ENCODE data around the gene TAF7L. TPM values are rescaled to one million over a fixed set of nuclear protein-coding genes. Genes with fewer than 3 reads are reported as not detected.

TAF7L gene, protein sequence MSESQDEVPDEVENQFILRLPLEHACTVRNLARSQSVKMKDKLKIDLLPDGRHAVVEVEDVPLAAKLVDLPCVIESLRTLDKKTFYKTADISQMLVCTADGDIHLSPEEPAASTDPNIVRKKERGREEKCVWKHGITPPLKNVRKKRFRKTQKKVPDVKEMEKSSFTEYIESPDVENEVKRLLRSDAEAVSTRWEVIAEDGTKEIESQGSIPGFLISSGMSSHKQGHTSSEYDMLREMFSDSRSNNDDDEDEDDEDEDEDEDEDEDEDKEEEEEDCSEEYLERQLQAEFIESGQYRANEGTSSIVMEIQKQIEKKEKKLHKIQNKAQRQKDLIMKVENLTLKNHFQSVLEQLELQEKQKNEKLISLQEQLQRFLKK
- total RNA-seq (under 1 TPM in 1 of 2 donors, not detected in 1; 0.33 TPM), polyA plus RNA-seq (under 1 TPM; 0.03 to 0.40 TPM)

DNA sequence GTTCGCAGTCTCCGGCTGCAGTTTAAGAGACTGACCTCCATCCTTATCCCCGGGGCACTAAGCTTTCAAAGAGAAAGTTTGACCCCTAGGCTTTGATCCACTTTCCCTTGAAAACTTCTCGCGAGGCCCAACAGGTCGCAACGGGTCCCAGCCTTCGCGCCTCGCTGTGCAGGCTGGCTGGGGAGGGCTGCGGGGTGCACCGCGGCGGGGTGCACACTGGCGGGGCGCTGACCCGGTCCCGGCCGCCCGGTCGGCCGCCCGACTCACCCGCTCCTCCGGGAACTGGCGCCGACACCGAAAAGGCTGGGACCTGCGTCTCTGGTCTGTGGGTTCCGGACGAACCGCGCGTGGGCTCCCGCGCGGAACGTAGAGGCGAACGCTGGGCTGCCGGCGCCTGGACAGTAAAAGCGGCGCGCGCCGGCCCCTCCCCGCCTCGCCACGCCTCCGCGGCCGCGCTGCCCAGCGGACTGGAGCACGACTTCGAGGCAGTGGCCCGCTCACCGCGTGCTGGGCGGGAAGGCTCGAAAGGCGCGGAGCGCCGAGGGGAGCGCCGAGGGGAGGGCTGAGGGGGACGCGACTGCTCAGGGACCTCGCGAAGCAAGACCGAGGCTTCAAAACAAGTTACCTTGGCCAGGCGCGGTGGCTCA is at the start of gene TAF7L:
Gene TAF7L (minus strand): TSS at position 378 of the 647 bp plus-strand sequence. CDS start 3,791 bp downstream, outside the sequence.
- TF ChIP-seq, protein P1, sequence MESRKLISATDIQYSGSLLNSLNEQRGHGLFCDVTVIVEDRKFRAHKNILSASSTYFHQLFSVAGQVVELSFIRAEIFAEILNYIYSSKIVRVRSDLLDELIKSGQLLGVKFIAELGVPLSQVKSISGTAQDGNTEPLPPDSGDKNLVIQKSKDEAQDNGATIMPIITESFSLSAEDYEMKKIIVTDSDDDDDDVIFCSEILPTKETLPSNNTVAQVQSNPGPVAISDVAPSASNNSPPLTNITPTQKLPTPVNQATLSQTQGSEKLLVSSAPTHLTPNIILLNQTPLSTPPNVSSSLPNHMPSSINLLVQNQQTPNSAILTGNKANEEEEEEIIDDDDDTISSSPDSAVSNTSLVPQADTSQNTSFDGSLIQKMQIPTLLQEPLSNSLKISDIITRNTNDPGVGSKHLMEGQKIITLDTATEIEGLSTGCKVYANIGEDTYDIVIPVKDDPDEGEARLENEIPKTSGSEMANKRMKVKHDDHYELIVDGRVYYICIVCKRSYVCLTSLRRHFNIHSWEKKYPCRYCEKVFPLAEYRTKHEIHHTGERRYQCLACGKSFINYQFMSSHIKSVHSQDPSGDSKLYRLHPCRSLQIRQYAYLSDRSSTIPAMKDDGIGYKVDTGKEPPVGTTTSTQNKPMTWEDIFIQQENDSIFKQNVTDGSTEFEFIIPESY (IDR thresholded peaks at IDR 0.05), result no peak
- TF ChIP-seq HNF4G (IDR thresholded peaks at IDR 0.05) (no peak), EGR1 (IDR thresholded peaks at IDR 0.05; ENCODE audit: low read depth in 2 of 2) (no peak), YY1 (IDR thresholded peaks at IDR 0.05) (no peak), JUND (IDR thresholded peaks at IDR 0.05) (no peak), RAD21 (IDR thresholded peaks at IDR 0.05) (no peak), SP1 (IDR thresholded peaks at IDR 0.05) (no peak)
- TF ChIP-seq, protein P2, sequence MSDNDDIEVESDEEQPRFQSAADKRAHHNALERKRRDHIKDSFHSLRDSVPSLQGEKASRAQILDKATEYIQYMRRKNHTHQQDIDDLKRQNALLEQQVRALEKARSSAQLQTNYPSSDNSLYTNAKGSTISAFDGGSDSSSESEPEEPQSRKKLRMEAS (IDR thresholded peaks at IDR 0.05), result no peak
- Histone ChIP-seq H3K4me3 (ENCODE audit: low read depth in 1 of 3, low read length in 3 of 3) (no peak within 1 kb of the TSS), H3K4me1 (ENCODE audit: control insufficient read depth in 4 of 4, insufficient read depth in 4 of 4, low read length in 3 of 4) (no peaks in the 10 kb centered on the region), H3K9ac (ENCODE audit: low read depth in 1 of 2, low read length in 2 of 2) (no peak within 1 kb of the TSS), H3K36me3 (ENCODE audit: control insufficient read depth in 4 of 4, insufficient read depth in 3 of 4, low read depth in 1 of 4, low read length in 3 of 4) (no peaks in the 10 kb centered on the region), H3K27ac (ENCODE audit: low read depth in 1 of 2, low read length in 2 of 2) (no peak within 1 kb of the TSS), H3K9me3 (ENCODE audit: control insufficient read depth in 4 of 4, low read length in 3 of 4) (no peaks in the 10 kb centered on the region), H3K27me3 (ENCODE audit: control insufficient read depth in 4 of 4, insufficient read depth in 4 of 4, low read length in 3 of 4) (no peaks in the 10 kb centered on the region)
- WGBS, result 23% methylated on average over 75 of the region's 75 CpGs
- no peak for DNase-seq (ENCODE audit: low spot score)

DNA sequence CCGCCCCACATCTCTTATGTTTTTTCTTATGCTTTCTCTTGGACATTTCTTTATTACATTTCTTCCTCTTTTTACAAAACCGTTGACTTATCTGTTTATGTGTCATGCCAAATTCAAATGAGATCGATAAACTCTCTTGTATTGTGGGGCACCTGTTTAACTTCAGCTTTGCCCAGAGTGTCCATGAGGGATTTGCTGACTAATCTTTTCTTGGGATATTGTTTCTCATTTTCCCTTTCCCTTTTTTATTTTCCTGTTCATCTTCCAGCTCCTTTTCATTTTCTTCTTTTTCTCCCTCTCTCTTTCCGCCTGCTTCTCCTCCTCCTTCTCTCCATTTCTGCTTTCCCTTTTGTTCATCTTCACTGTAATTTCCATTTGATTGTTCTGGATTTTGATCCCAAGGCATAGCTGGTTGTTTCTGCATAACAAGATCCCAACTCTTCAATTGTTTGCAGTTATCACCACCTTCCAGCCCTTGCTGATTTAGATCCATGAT is 46.7 kb upstream of the TAF7L start:
- Histone ChIP-seq H3K27me3 (ENCODE audit: control insufficient read depth in 4 of 4, insufficient read depth in 4 of 4, low read length in 3 of 4) (no peaks in the 10 kb centered on the region), H3K4me1 (ENCODE audit: control insufficient read depth in 4 of 4, insufficient read depth in 4 of 4, low read length in 3 of 4) (no peaks in the 10 kb centered on the region), H3K36me3 (ENCODE audit: control insufficient read depth in 4 of 4, insufficient read depth in 3 of 4, low read depth in 1 of 4, low read length in 3 of 4) (no peaks in the 10 kb centered on the region), H3K9me3 (ENCODE audit: control insufficient read depth in 4 of 4, low read length in 3 of 4) (no peaks in the 10 kb centered on the region), H3K27ac (ENCODE audit: low read depth in 1 of 2, low read length in 2 of 2) (no peak overlapping the region), H3K9ac (ENCODE audit: low read depth in 1 of 2, low read length in 2 of 2) (no peak overlapping the region), H3K4me3 (ENCODE audit: low read depth in 1 of 3, low read length in 3 of 3) (no peak overlapping the region)
- TF ChIP-seq RXRA (IDR thresholded peaks at IDR 0.05) (no peak), HNF4A (conservative IDR thresholded peaks at IDR 0.05) (no peak), FOXA2 (IDR thresholded peaks at IDR 0.05) (no peak), RAD21 (IDR thresholded peaks at IDR 0.05) (no peak), TAF1 (conservative IDR thresholded peaks at IDR 0.05) (no peak), YY1 (IDR thresholded peaks at IDR 0.05) (no peak), FOXA1 (IDR thresholded peaks at IDR 0.05) (no peak), NR2F2 (IDR thresholded peaks at IDR 0.05) (no peak), SP1 (IDR thresholded peaks at IDR 0.05) (no peak), HNF4G (IDR thresholded peaks at IDR 0.05) (no peak), JUND (IDR thresholded peaks at IDR 0.05) (no peak), EGR1 (IDR thresholded peaks at IDR 0.05; ENCODE audit: low read depth in 2 of 2) (no peak), GABPA (IDR thresholded peaks at IDR 0.05 in 1 of 2, conservative IDR thresholded peaks at IDR 0.05 in 1 of 2) (no peak)
- TF ChIP-seq, protein P3, sequence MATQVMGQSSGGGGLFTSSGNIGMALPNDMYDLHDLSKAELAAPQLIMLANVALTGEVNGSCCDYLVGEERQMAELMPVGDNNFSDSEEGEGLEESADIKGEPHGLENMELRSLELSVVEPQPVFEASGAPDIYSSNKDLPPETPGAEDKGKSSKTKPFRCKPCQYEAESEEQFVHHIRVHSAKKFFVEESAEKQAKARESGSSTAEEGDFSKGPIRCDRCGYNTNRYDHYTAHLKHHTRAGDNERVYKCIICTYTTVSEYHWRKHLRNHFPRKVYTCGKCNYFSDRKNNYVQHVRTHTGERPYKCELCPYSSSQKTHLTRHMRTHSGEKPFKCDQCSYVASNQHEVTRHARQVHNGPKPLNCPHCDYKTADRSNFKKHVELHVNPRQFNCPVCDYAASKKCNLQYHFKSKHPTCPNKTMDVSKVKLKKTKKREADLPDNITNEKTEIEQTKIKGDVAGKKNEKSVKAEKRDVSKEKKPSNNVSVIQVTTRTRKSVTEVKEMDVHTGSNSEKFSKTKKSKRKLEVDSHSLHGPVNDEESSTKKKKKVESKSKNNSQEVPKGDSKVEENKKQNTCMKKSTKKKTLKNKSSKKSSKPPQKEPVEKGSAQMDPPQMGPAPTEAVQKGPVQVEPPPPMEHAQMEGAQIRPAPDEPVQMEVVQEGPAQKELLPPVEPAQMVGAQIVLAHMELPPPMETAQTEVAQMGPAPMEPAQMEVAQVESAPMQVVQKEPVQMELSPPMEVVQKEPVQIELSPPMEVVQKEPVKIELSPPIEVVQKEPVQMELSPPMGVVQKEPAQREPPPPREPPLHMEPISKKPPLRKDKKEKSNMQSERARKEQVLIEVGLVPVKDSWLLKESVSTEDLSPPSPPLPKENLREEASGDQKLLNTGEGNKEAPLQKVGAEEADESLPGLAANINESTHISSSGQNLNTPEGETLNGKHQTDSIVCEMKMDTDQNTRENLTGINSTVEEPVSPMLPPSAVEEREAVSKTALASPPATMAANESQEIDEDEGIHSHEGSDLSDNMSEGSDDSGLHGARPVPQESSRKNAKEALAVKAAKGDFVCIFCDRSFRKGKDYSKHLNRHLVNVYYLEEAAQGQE (IDR thresholded peaks at IDR 0.05), result no peak
- TF ChIP-seq, protein P4, sequence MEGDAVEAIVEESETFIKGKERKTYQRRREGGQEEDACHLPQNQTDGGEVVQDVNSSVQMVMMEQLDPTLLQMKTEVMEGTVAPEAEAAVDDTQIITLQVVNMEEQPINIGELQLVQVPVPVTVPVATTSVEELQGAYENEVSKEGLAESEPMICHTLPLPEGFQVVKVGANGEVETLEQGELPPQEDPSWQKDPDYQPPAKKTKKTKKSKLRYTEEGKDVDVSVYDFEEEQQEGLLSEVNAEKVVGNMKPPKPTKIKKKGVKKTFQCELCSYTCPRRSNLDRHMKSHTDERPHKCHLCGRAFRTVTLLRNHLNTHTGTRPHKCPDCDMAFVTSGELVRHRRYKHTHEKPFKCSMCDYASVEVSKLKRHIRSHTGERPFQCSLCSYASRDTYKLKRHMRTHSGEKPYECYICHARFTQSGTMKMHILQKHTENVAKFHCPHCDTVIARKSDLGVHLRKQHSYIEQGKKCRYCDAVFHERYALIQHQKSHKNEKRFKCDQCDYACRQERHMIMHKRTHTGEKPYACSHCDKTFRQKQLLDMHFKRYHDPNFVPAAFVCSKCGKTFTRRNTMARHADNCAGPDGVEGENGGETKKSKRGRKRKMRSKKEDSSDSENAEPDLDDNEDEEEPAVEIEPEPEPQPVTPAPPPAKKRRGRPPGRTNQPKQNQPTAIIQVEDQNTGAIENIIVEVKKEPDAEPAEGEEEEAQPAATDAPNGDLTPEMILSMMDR (IDR thresholded peaks at IDR 0.05; ENCODE audit: low read depth, low read length, missing input control), result no peak
- TF ChIP-seq, protein P1 (IDR thresholded peaks at IDR 0.05), result no peak
- TF ChIP-seq, protein P5, sequence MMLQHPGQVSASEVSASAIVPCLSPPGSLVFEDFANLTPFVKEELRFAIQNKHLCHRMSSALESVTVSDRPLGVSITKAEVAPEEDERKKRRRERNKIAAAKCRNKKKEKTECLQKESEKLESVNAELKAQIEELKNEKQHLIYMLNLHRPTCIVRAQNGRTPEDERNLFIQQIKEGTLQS (IDR thresholded peaks at IDR 0.05), result no peak
- DNase-seq (ENCODE audit: low spot score), result no peak
- WGBS, result 88% methylated on average over 4 of the region's 4 CpGs
